Measurements from ENCODE around the gene PREX1.

PREX1 gene

DNA sequence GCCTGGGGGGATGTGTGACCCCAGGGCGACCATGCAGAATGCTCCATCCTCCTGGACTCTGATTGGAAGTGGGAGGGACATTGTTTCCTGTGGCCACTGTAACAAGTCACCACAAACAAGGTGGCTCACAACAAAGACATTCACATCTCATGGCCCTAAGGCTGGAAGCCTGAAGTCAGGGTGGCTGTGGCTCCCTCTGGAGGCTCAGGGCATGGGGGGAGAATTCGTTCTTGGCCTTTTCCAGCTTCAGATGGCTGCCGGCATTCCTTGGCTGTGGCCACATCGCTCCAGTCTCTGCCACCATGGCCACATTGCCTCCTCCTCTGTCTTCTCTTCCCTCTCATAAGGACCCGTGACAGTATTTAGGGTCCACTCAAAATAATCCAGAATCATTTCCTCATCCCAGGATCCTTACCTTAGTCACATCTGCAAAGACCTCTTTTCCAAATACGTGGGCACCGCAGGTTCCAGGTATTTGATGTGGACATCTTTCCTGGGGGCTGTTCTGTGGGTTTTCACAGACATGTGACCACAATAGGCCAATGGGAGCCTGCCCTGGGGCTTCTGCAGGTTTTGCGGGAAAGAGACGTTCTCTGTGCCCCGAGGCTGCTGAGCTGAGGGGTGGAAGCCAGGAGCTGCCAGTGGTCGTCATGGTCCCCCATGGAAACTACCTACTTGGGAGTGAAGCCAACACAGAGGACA lies 249.3 kb downstream of the PREX1 start:
- Histone ChIP-seq H3K27me3 (replicated peaks; ENCODE audit: control insufficient read depth, insufficient read depth, low read length, poor library complexity, severe bottlenecking) (no peaks in the 10 kb centered on the region), H3K4me1 (ENCODE audit: control insufficient read depth, insufficient read depth, low read length, poor library complexity, severe bottlenecking) (no peaks in the 10 kb centered on the region), H3K27ac (ENCODE audit: insufficient read depth, low read length, poor library complexity, severe bottlenecking) (no peak overlapping the region), H3K36me3 (ENCODE audit: control insufficient read depth, insufficient read depth, low read length) (no peaks in the 10 kb centered on the region), H3K4me3 (ENCODE audit: insufficient read depth, low read depth, low read length, poor library complexity, severe bottlenecking) (no peak overlapping the region), H3K9me3 (ENCODE audit: control insufficient read depth, low read length) (no peaks in the 10 kb centered on the region)
- DNase-seq: no peak

DNA sequence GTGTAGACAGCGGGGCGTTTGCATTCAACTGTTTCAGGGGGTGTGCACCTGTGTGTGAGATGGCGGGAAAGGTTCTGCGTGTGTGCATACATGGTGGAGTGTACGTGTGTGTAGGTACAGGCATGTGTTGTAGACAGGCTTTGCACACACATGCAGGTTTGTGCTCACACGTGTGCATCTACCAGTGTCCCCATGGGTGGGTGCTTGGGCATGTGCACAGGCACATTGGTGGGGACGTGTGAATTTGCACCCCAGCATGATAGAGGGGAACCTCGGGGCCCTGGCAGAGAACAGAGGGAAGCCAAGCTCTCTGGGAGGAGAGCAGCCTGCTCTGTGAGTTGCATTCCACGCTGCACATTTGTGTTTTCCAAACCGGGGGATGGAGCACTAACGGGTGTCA lies 250.2 kb downstream of the PREX1 start:
- Histone ChIP-seq H3K27me3 (replicated peaks; ENCODE audit: control insufficient read depth, insufficient read depth, low read length, poor library complexity, severe bottlenecking) (no peaks in the 10 kb centered on the region), H3K4me1 (ENCODE audit: control insufficient read depth, insufficient read depth, low read length, poor library complexity, severe bottlenecking) (no peaks in the 10 kb centered on the region), H3K36me3 (ENCODE audit: control insufficient read depth, insufficient read depth, low read length) (no peaks in the 10 kb centered on the region), H3K27ac (ENCODE audit: insufficient read depth, low read length, poor library complexity, severe bottlenecking) (no peak overlapping the region), H3K4me3 (ENCODE audit: insufficient read depth, low read depth, low read length, poor library complexity, severe bottlenecking) (no peak overlapping the region), H3K9me3 (ENCODE audit: control insufficient read depth, low read length) (no peaks in the 10 kb centered on the region)
- DNase-seq: no peak

DNA sequence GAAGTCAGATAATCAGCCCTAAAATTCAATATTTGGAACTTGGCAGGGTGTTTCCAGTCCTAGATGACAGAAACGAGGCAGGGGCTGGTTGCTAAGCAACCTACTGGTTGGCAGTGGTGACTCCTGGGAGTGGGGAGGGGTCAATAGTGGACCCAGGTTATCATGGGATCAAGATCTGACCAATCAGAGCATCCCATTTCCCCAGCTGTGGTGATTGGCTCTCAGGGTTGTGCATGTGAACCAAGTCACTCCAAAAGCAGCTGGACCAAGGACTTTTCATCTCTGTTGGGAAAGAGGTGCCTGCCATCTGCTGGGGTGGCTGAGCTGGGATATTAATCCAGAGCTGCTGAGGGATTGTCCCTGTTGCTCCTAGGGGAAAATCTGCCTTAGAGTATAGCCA lies 253.4 kb downstream of the PREX1 start:
- Histone ChIP-seq H3K36me3 (ENCODE audit: control insufficient read depth, insufficient read depth, low read length) (no peaks in the 10 kb centered on the region), H3K4me1 (ENCODE audit: control insufficient read depth, insufficient read depth, low read length, poor library complexity, severe bottlenecking) (no peaks in the 10 kb centered on the region), H3K27me3 (replicated peaks; ENCODE audit: control insufficient read depth, insufficient read depth, low read length, poor library complexity, severe bottlenecking) (no peaks in the 10 kb centered on the region), H3K9me3 (ENCODE audit: control insufficient read depth, low read length) (no peaks in the 10 kb centered on the region), H3K27ac (ENCODE audit: insufficient read depth, low read length, poor library complexity, severe bottlenecking) (no peak overlapping the region), H3K4me3 (ENCODE audit: insufficient read depth, low read depth, low read length, poor library complexity, severe bottlenecking) (no peak overlapping the region)
- no peak for DNase-seq
